HCT116 (cell line): Measurements from ENCODE around the gene TMEM101. TPM values are rescaled to one million over a fixed set of nuclear protein-coding genes. Genes with fewer than 3 reads are reported as not detected.

ENCODE experiments used
- ATAC-seq: fragments of 200-7000 bp; cut with Tn5 transposase; 2 replicates; pipeline ENCODE4 v1.9.1; 2020; ENCODE audit warnings: mild to moderate bottlenecking, moderate library complexity
- BruUV-seq: library from RNA; stranded (reverse); fragments of 400-500 nt; replicated peaks from 2 replicates; lab custom pipeline; 2021; lab: Mats Ljungman, UMichigan
- CTCF ChIA-PET: fragments of 300-600 bp; sonication (Branson Sonifier 250); formaldehyde crosslinking; loops from one replicate; lab custom pipeline; 2021; ENCODE audit warnings: antibody characterized with exemption; lab: Charles Lee
- POLR2A ChIA-PET: fragments of 300-600, 350-600 bp; sonication (Branson Sonifier 250); formaldehyde crosslinking; loops from one replicate; lab custom pipeline; 2021; ENCODE audit warnings: antibody characterized with exemption; lab: Charles Lee
- RAD21 ChIA-PET, 2 experiments: fragments of 300-600 bp; sonication (Branson Sonifier 250); formaldehyde crosslinking; loops; one replicate each; lab custom pipeline; 2023; ENCODE audit warnings: low total read pairs in 2 of 2; ENCODE audit not compliant: uncharacterized antibody in 2 of 2, unreplicated experiment in 2 of 2, low non-redundant PET in 1 of 2; lab: Charles Lee
- DNase-seq: peaks from one replicate; pipeline ENCODE4 v3.0.0-alpha.2; 2010; ENCODE audit warnings: low read depth, low spot score
- H2AFZ ChIP-seq: fragments of 200-600 bp; shearing (Covaris generic), sonication (generic); 2 replicates; pipeline ENCODE4 v1.6.1; 2017; ENCODE audit warnings: low read depth, mixed run types, mixed read lengths, antibody characterized with exemption, low read length; ENCODE audit not compliant: poor library complexity, severe bottlenecking
- H3K27ac ChIP-seq: 2 replicates; pipeline ENCODE4 v1.5.1; 2012; ENCODE audit warnings: low read depth, low read length
- H3K27me3 ChIP-seq: fragments of 200-600 bp; sonication (generic); 2 replicates; pipeline ENCODE4 v1.6.1; 2016; ENCODE audit warnings: mixed run types, low read length, mixed read lengths; ENCODE audit not compliant: insufficient read depth
- H3K36me3 ChIP-seq, 2 experiments: fragments of 200-500 bp in 1 of 2; fragments of 200-600 bp in 1 of 2; sonication (Bioruptor generic) in 1 of 2; sonication (generic) in 1 of 2; 2 replicates each; pipeline versions ENCODE4 v1.5.1 to v1.6.1; 2014 to 2016; ENCODE audit warnings: low read length in 2 of 2, inconsistent platforms in 1 of 2, mixed read lengths in 1 of 2, mixed run types in 1 of 2; ENCODE audit not compliant: insufficient read depth in 2 of 2, control insufficient read depth in 1 of 2
- H3K4me1 ChIP-seq, 2 experiments: fragments of 200-600 bp in 1 of 2; sonication (generic) in 1 of 2; 2 replicates each; pipeline versions ENCODE4 v1.5.1 to v1.6.1; 2012 to 2017; ENCODE audit warnings: low read length in 2 of 2, inconsistent platforms in 1 of 2, mild to moderate bottlenecking in 1 of 2, mixed read lengths in 1 of 2, mixed run types in 1 of 2, moderate library complexity in 1 of 2; ENCODE audit not compliant: insufficient read depth in 2 of 2, control insufficient read depth in 1 of 2
- H3K4me2 ChIP-seq: fragments of 200-600 bp; sonication (generic); 2 replicates; pipeline ENCODE4 v1.6.1; 2017; ENCODE audit warnings: mixed run types, low read length, mixed read lengths
- H3K4me3 ChIP-seq, 2 experiments: fragments of 200-600 bp in 1 of 2; sonication (generic) in 1 of 2; replicated peaks in 1 of 2; 2 replicates each; pipeline ENCODE4 v1.5.1; 2011 to 2016; ENCODE audit warnings: low read length in 2 of 2, control low read depth in 1 of 2, low read depth in 1 of 2, mild to moderate bottlenecking in 1 of 2, mixed read lengths in 1 of 2, mixed run types in 1 of 2
- H3K79me2 ChIP-seq: fragments of 200-600 bp; sonication (generic); 2 replicates; pipeline ENCODE4 v1.6.1; 2017; ENCODE audit warnings: mild to moderate bottlenecking, mixed run types, low read length, moderate library complexity, mixed read lengths; ENCODE audit not compliant: insufficient read depth
- H3K9ac ChIP-seq: fragments of 200-600 bp; sonication (generic); 2 replicates; pipeline ENCODE4 v1.6.1; 2016; ENCODE audit warnings: low read length, mixed read lengths
- H3K9me2 ChIP-seq: fragments of 200-600 bp; sonication (generic), shearing (Covaris generic); 2 replicates; pipeline ENCODE4 v1.6.1; 2017; ENCODE audit warnings: mixed run types, mild to moderate bottlenecking, moderate library complexity; ENCODE audit not compliant: insufficient read depth
- H3K9me3 ChIP-seq, 2 experiments: fragments of 200-500 bp in 1 of 2; fragments of 200-600 bp in 1 of 2; sonication (Bioruptor generic) in 1 of 2; sonication (generic) in 1 of 2; 2 replicates each; pipeline ENCODE4 v1.6.1; 2014 to 2017; ENCODE audit warnings: low read length in 2 of 2, mixed read lengths in 2 of 2, inconsistent platforms in 1 of 2, low read depth in 1 of 2, mild to moderate bottlenecking in 1 of 2, mixed run types in 1 of 2, moderate library complexity in 1 of 2; ENCODE audit not compliant: control insufficient read depth in 1 of 2, insufficient read depth in 1 of 2
- H4K20me1 ChIP-seq: fragments of 200-600 bp; sonication (generic), shearing (Covaris generic); 2 replicates; pipeline ENCODE4 v1.6.1; 2017; ENCODE audit warnings: mixed run types, mild to moderate bottlenecking, moderate library complexity; ENCODE audit not compliant: insufficient read depth
- CTCF ChIP-seq, 3 experiments: fragments of 200-600 bp in 1 of 3; sonication (generic) in 1 of 3; IDR thresholded peaks in 2 of 3; conservative IDR thresholded peaks in 1 of 3; 2 replicates each; pipeline ENCODE4 v1.5.1; 2012 to 2017; ENCODE audit warnings: low read depth in 2 of 3, low read length in 2 of 3, antibody characterized with exemption in 1 of 3, borderline replicate concordance in 1 of 3, control low read depth in 1 of 3, mild to moderate bottlenecking in 1 of 3, mixed read lengths in 1 of 3, mixed run types in 1 of 3, moderate library complexity in 1 of 3; ENCODE audit not compliant: insufficient read depth in 1 of 3
- EZH2 ChIP-seq: fragments of 200-600 bp; sonication (generic); IDR thresholded peaks from 2 replicates; pipeline ENCODE4 v1.6.1; 2017; ENCODE audit warnings: antibody characterized with exemption, mixed run types
- FOSL1 ChIP-seq: IDR thresholded peaks from 2 replicates; pipeline ENCODE4 v1.6.1; 2012; ENCODE audit warnings: low read depth
- JUND ChIP-seq: IDR thresholded peaks from 2 replicates; pipeline ENCODE4 v1.6.1; 2012
- ZFX ChIP-seq: fragments of 450-650 bp; IDR thresholded peaks from 2 replicates; pipeline ENCODE4 v1.6.1; 2017
- ZNF274 ChIP-seq: fragments of 200-500 bp; sonication (Bioruptor generic); IDR thresholded peaks from 2 replicates; pipeline ENCODE4 v1.6.1; 2014; ENCODE audit warnings: mild to moderate bottlenecking, low read depth, low read length, inconsistent platforms
- intact Hi-C: fragments of 100-400 bp; cut with micrococcal nuclease; formaldehyde crosslinking; loops from 2 replicates; pipeline ENCODE4 v1.10.0; 2022
- total RNA-seq: library from RNA; stranded (reverse); gene quantifications from one replicate; pipeline ENCODE4 v1.2.1, GENCODE V29; 2021; ENCODE audit not compliant: unreplicated experiment

Gene TMEM101
- total RNA-seq, 1 experiment from 2014 or later = 43.8 TPM

GRCh38 chr17:43986225-43986981, 28.4 kb downstream of the TMEM101 start:
- Histone ChIP-seq H3K27me3 (no peaks in the 10 kb centered on the region), H3K4me2 (no peak overlapping the region), H3K9me2 (no peaks in the 10 kb centered on the region), H2AFZ (no peak overlapping the region), H3K79me2 (no peaks in the 10 kb centered on the region), H3K4me3 (no peak overlapping the region), H3K4me1 (no peaks in the 10 kb centered on the region), H3K9ac (no peak overlapping the region), H4K20me1 (no peaks in the 10 kb centered on the region), H3K9me3 (no peaks in the 10 kb centered on the region), H3K27ac (no peak overlapping the region)
- CTCF ChIA-PET = no interaction called here
- DNase-seq (no peak), ATAC-seq (no peak)
- RAD21 ChIA-PET = no interaction called here
- POLR2A ChIA-PET = no interaction called here
- no TSS peak for BruUV-seq
- intact Hi-C loops = no loop called here
- TF ChIP-seq JUND (no peak), FOSL1 (no peak)
- TF ChIP-seq, all 23 proteins: peak for 0
- no peaks in the 10 kb centered on the region for H3K36me3 ChIP-seq

GRCh38 chr17:43984521-43984920, 30.2 kb downstream of the TMEM101 start:
- ChIA-PET CTCF (no interaction called here), RAD21 (no interaction called here), POLR2A (no interaction called here)
- Histone ChIP-seq H3K27me3 (no peaks in the 10 kb centered on the region), H3K36me3 (no peaks in the 10 kb centered on the region), H4K20me1 (no peaks in the 10 kb centered on the region), H3K79me2 (no peaks in the 10 kb centered on the region), H3K4me2 (no peak overlapping the region), H3K27ac (no peak overlapping the region), H2AFZ (no peak overlapping the region), H3K9me2 (no peaks in the 10 kb centered on the region), H3K9me3 (no peaks in the 10 kb centered on the region), H3K4me1 (no peaks in the 10 kb centered on the region), H3K9ac (no peak overlapping the region), H3K4me3 (no peak overlapping the region)
- TF ChIP-seq ZNF274 (no peak), EZH2 (no peak), CTCF (IDR thresholded peaks at IDR 0.05 in 2 of 3, conservative IDR thresholded peaks at IDR 0.05 in 1 of 3; ENCODE audit: borderline replicate concordance in 1 of 3, insufficient read depth in 1 of 3, low read depth in 2 of 3, low read length in 2 of 3) (no peak), ZFX (no peak)
- no peak for DNase-seq
- no peak for ATAC-seq
- intact Hi-C loops = no loop called here
- BruUV-seq = no TSS peak
